Rectal smooth muscle tissue (tissue), 1 donor: ENCODE results near the gene VPS13D.
"Not testable (repeated sequence)": the region's sequence is repeated elsewhere in the genome, so short reads cannot be mapped to it uniquely, and the experiment has no call there.

Experiments
- H3K27ac ChIP-seq: one replicate; pipeline ENCODE4 v1.7.0; 2013; ENCODE audit warnings: low read depth, low read length, inconsistent platforms
- H3K27me3 ChIP-seq: one replicate; pipeline ENCODE4 v1.7.0; 2013; ENCODE audit warnings: low read length; ENCODE audit not compliant: control insufficient read depth, insufficient read depth
- H3K36me3 ChIP-seq: one replicate; pipeline ENCODE4 v1.7.0; 2013; ENCODE audit warnings: low read length; ENCODE audit not compliant: control insufficient read depth, insufficient read depth
- H3K4me1 ChIP-seq: one replicate; pipeline ENCODE4 v1.7.0; 2013; ENCODE audit warnings: low read length; ENCODE audit not compliant: control insufficient read depth, insufficient read depth
- H3K4me3 ChIP-seq: one replicate; pipeline ENCODE4 v1.7.0; 2013; ENCODE audit warnings: low read length
- H3K9ac ChIP-seq: one replicate; pipeline ENCODE4 v1.7.0; 2013; ENCODE audit warnings: low read length

The VPS13D gene

GRCh38 chr1:12376236-12377045 is 146.6 kb downstream of the VPS13D start:
- Histone ChIP-seq H3K9ac (no peak overlapping the region), H3K4me3 (no peak overlapping the region), H3K36me3 (peaks cover 12% of the 10 kb centered on the region), H3K27me3 (no peaks in the 10 kb centered on the region), H3K27ac (no peak overlapping the region), H3K4me1 (peaks cover 4% of the 10 kb centered on the region)

GRCh38 chr1:12380326-12381249 is 150.8 kb downstream of the VPS13D start:
- Histone ChIP-seq H3K9ac (no peak overlapping the region), H3K4me1 (peaks cover 4% of the 10 kb centered on the region), H3K27ac (no peak overlapping the region), H3K27me3 (no peaks in the 10 kb centered on the region), H3K4me3 (no peak overlapping the region), H3K36me3 (peaks cover 13% of the 10 kb centered on the region)

GRCh38 chr1:12383001-12383400 is 153.2 kb downstream of the VPS13D start:
- no peak overlapping the region for H3K27ac ChIP-seq
- no peaks in the 10 kb centered on the region for H3K27me3 ChIP-seq
- H3K36me3 ChIP-seq, result peaks cover 15% of the 10 kb centered on the region
- no peak overlapping the region for H3K4me3 ChIP-seq
- peaks cover 4% of the 10 kb centered on the region for H3K4me1 ChIP-seq
- no peak overlapping the region for H3K9ac ChIP-seq

GRCh38 chr1:12383786-12384185 is 154.0 kb downstream of the VPS13D start:
- Histone ChIP-seq H3K4me1 (peaks cover 4% of the 10 kb centered on the region), H3K27ac (no peak overlapping the region), H3K36me3 (peaks cover 11% of the 10 kb centered on the region), H3K9ac (no peak overlapping the region), H3K27me3 (no peaks in the 10 kb centered on the region), H3K4me3 (no peak overlapping the region)

GRCh38 chr1:12384836-12385456 is 155.1 kb downstream of the VPS13D start:
- peaks cover 4% of the 10 kb centered on the region for H3K4me1 ChIP-seq
- peaks cover 11% of the 10 kb centered on the region for H3K36me3 ChIP-seq
- no peak overlapping the region for H3K27ac ChIP-seq
- H3K9ac ChIP-seq, result no peak overlapping the region
- no peaks in the 10 kb centered on the region for H3K27me3 ChIP-seq
- no peak overlapping the region for H3K4me3 ChIP-seq

GRCh38 chr1:12386130-12386529 is 156.3 kb downstream of the VPS13D start:
- Histone ChIP-seq H3K27me3 (no peaks in the 10 kb centered on the region), H3K4me3 (no peak overlapping the region), H3K4me1 (peaks cover 3% of the 10 kb centered on the region), H3K36me3 (peaks cover 14% of the 10 kb centered on the region), H3K27ac (no peak overlapping the region), H3K9ac (no peak overlapping the region)

- H3K4me1 ChIP-seq, result no peaks in the 10 kb centered on the region
- H3K4me3 ChIP-seq, result no peak overlapping the region
- H3K9ac ChIP-seq, result no peak overlapping the region
- no peak overlapping the region for H3K27ac ChIP-seq
- H3K27me3 ChIP-seq, result no peaks in the 10 kb centered on the region
- H3K36me3 ChIP-seq, result peaks cover 14% of the 10 kb centered on the region
These were observed 157.8 kb downstream of the VPS13D start for GRCh38 chr1:12387641-12388040.

GRCh38 chr1:12390296-12390695 is 160.5 kb downstream of the VPS13D start:
- not testable (repeated sequence) for H3K27me3 ChIP-seq, H3K4me1 ChIP-seq, H3K27ac ChIP-seq, H3K9ac ChIP-seq, H3K36me3 ChIP-seq, H3K4me3 ChIP-seq

GRCh38 chr1:12397462-12398450 is 167.9 kb downstream of the VPS13D start:
- no peak overlapping the region for H3K4me3 ChIP-seq
- H3K9ac ChIP-seq, result no peak overlapping the region
- no peaks in the 10 kb centered on the region for H3K27me3 ChIP-seq
- no peaks in the 10 kb centered on the region for H3K4me1 ChIP-seq
- no peak overlapping the region for H3K27ac ChIP-seq
- peaks cover 2% of the 10 kb centered on the region for H3K36me3 ChIP-seq

GRCh38 chr1:12398479-12398878 is 168.6 kb downstream of the VPS13D start:
- Histone ChIP-seq H3K4me3 (no peak overlapping the region), H3K27ac (no peak overlapping the region), H3K27me3 (no peaks in the 10 kb centered on the region), H3K4me1 (no peaks in the 10 kb centered on the region), H3K9ac (no peak overlapping the region), H3K36me3 (peaks cover 2% of the 10 kb centered on the region)

- Histone ChIP-seq H3K4me3 (no peak overlapping the region), H3K27me3 (no peaks in the 10 kb centered on the region), H3K36me3 (peaks cover 10% of the 10 kb centered on the region), H3K4me1 (no peaks in the 10 kb centered on the region), H3K27ac (no peak overlapping the region), H3K9ac (no peak overlapping the region)
These were observed 170.3 kb downstream of the VPS13D start for GRCh38 chr1:12400027-12400693.
